ENCODE data around the gene MKS1.

MKS1 gene

GRCh38 chr17:58219007-58219788 is at the start of gene MKS1:
MKS1 (minus strand) TSS chr17:58219255; CDS start chr17:58219230, 25 bp downstream.
- in situ Hi-C loops (cut with MboI; ENCODE audit: low sequenced_read_pairs): no loop called here

GRCh38 chr17:58268326-58268725 is 49.3 kb upstream of the MKS1 start:
- in situ Hi-C loops (cut with MboI; ENCODE audit: low sequenced_read_pairs): no loop called here

GRCh38 chr17:58267347-58268324 is 48.6 kb upstream of the MKS1 start:
- in situ Hi-C loops (cut with MboI; ENCODE audit: low sequenced_read_pairs): no loop called here

- in situ Hi-C loops (cut with MboI; ENCODE audit: low sequenced_read_pairs): no loop called here
These were observed 47.1 kb upstream of the MKS1 start for GRCh38 chr17:58265902-58266875.

- in situ Hi-C loops (cut with MboI; ENCODE audit: low sequenced_read_pairs): no loop called here
These were observed 46.2 kb upstream of the MKS1 start for GRCh38 chr17:58265271-58265670.

GRCh38 chr17:58264407-58265103 is 45.5 kb upstream of the MKS1 start:
- in situ Hi-C loops (cut with MboI; ENCODE audit: low sequenced_read_pairs): no loop called here

GRCh38 chr17:58263773-58264172 is 44.7 kb upstream of the MKS1 start:
- in situ Hi-C loops (cut with MboI; ENCODE audit: low sequenced_read_pairs): no loop called here

GRCh38 chr17:58262149-58262548 is 43.1 kb upstream of the MKS1 start:
- in situ Hi-C loops (cut with MboI; ENCODE audit: low sequenced_read_pairs): no loop called here

- in situ Hi-C loops (cut with MboI; ENCODE audit: low sequenced_read_pairs): no loop called here
These were observed 35.7 kb upstream of the MKS1 start for GRCh38 chr17:58254803-58255202.

GRCh38 chr17:58253082-58253481 is 34.0 kb upstream of the MKS1 start:
- in situ Hi-C loops (cut with MboI; ENCODE audit: low sequenced_read_pairs): no loop called here

- in situ Hi-C loops (cut with MboI; ENCODE audit: low sequenced_read_pairs): no loop called here
These were observed 33.1 kb upstream of the MKS1 start for GRCh38 chr17:58252141-58252540.

GRCh38 chr17:58250344-58251011 is 31.4 kb upstream of the MKS1 start:
- in situ Hi-C loops (cut with MboI; ENCODE audit: low sequenced_read_pairs): no loop called here

- in situ Hi-C loops (cut with MboI; ENCODE audit: low sequenced_read_pairs): no loop called here
These were observed 30.4 kb upstream of the MKS1 start for GRCh38 chr17:58249270-58250133.

GRCh38 chr17:58248955-58249269 is 29.9 kb upstream of the MKS1 start:
- in situ Hi-C loops (cut with MboI; ENCODE audit: low sequenced_read_pairs): no loop called here

GRCh38 chr17:58247511-58248363 is 28.7 kb upstream of the MKS1 start:
- in situ Hi-C loops (cut with MboI; ENCODE audit: low sequenced_read_pairs): no loop called here

- in situ Hi-C loops (cut with MboI; ENCODE audit: low sequenced_read_pairs): no loop called here
These were observed 27.7 kb upstream of the MKS1 start for GRCh38 chr17:58246781-58247180.

- in situ Hi-C loops (cut with MboI; ENCODE audit: low sequenced_read_pairs): no loop called here
These were observed 27.2 kb upstream of the MKS1 start for GRCh38 chr17:58246104-58246740.
